ENCODE results near the gene CLTCL1. TPM values are rescaled to one million over a fixed set of nuclear protein-coding genes. Genes with fewer than 3 reads are reported as not detected.

Gene CLTCL1
- total and polyA plus RNA-seq, 9 of the 15 experiments (the other 6 are each of a cell fraction or from before 2014, with no cell fraction given), result 1.1 to 11.7 (median 5.0) TPM

- TF ChIP-seq ZNF79 (CRISPR knock-in tag; IDR thresholded peaks at IDR 0.05; ENCODE audit: low read depth) (no peak), ZNF592 (IDR thresholded peaks at IDR 0.05) (no peak), NFXL1 (CRISPR knock-in tag; IDR thresholded peaks at IDR 0.05) (no peak), MAFF (IDR thresholded peaks at IDR 0.05; ENCODE audit: low read length) (no peak), MYC (IDR thresholded peaks at IDR 0.05; ENCODE audit: low read depth, low read length) (no peak), MYC (CRISPR knock-in tag; IDR thresholded peaks at IDR 0.05; ENCODE audit: borderline replicate concordance, low read depth) (no peak), ZNF347 (CRISPR knock-in tag; IDR thresholded peaks at IDR 0.05; ENCODE audit: low read depth) (no peak), HLTF (IDR thresholded peaks at IDR 0.05) (no peak), CGGBP1 (CRISPR knock-in tag; IDR thresholded peaks at IDR 0.05) (no peak), HOXB6 (CRISPR knock-in tag; IDR thresholded peaks at IDR 0.05; ENCODE audit: borderline replicate concordance) (peak; percentile 54; the same call in 1 of the 2 replicates), HBP1 (CRISPR knock-in tag; IDR thresholded peaks at IDR 0.05) (no peak), SAP30 (IDR thresholded peaks at IDR 0.05; ENCODE audit: borderline replicate concordance, insufficient read depth, low read depth, low read length, poor library complexity, severe bottlenecking) (no peak), PURB (CRISPR knock-in tag; IDR thresholded peaks at IDR 0.05; ENCODE audit: low read depth) (no peak), ZNF280B (CRISPR knock-in tag; IDR thresholded peaks at IDR 0.05) (no peak), RFX5 (IDR thresholded peaks at IDR 0.05; ENCODE audit: low read depth, low read length) (no peak), ZC3H11A (IDR thresholded peaks at IDR 0.05; ENCODE audit: low read depth, low read length) (no peak), GABPA (tag; conservative IDR thresholded peaks at IDR 0.05; ENCODE audit: low read depth) (no peak), DPF2 (IDR thresholded peaks at IDR 0.05) (no peak), ZBTB17 (CRISPR knock-in tag; IDR thresholded peaks at IDR 0.05) (no peak), THAP7 (CRISPR knock-in tag; IDR thresholded peaks at IDR 0.05) (no peak), GTF2B (IDR thresholded peaks at IDR 0.05; ENCODE audit: extremely low read depth, insufficient read length) (no peak), RFX7 (CRISPR knock-in tag; IDR thresholded peaks at IDR 0.05) (no peak)
Measured at GRCh38 chr22:19223617-19224016, 67.9 kb downstream of the CLTCL1 start (continued).
